OCI-LY3 (cell line): ENCODE data around the gene SLC35F4.

Experiments
- CTCF ChIP-seq: fragments of 200-600, 300-600 bp; sonication (generic); IDR thresholded peaks from 2 replicates; pipeline ENCODE4 v1.5.1; 2014; ENCODE audit warnings: antibody characterized with exemption, low read length, low read depth
- EZH2phosphoT487 ChIP-seq: fragments of 200-600 bp; shearing (Covaris generic); IDR thresholded peaks from 2 replicates; pipeline ENCODE4 v1.6.1; 2018; ENCODE audit warnings: antibody characterized with exemption, mixed run types, low read depth

DNA sequence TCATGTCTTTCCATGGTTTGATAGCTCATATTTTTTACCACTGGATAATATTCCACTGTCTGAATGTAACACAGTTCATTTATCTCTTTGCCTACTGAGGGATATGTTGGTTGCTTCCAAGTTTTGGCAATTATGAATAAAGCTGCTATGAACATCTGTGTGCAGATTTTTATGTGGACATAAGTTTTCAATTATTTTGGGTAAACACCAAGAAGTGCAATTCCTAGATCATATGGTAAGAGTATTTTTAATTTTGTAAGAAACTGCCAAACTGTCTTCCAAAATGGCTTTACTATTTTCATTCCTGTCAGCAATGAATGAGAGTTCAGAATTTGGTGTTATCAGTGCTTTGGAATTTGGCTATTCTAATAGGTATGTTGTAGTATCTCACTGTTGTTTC lies 43.7 kb upstream of the SLC35F4 start:
- no peak for TF ChIP-seq CTCF
- TF ChIP-seq EZH2phosphoT487: no peak
